ENCODE results near the gene TMEM125.
A peak's percentile ranks its signal among the peaks of the same experiment; 100 is the strongest.

TMEM125 gene

GRCh38 chr1:43265431-43265830 is 4.4 kb upstream of the TMEM125 start:
- H3K4me3 Mint-ChIP-seq: no peak overlapping the region
- ATAC-seq: no peak
- H3K27ac Mint-ChIP-seq: no peak overlapping the region
- H3K9me3 Mint-ChIP-seq: peaks cover 4% of the 10 kb centered on the region
- H3K4me1 Mint-ChIP-seq: peaks cover 11% of the 10 kb centered on the region
- no peaks in the 10 kb centered on the region for H3K36me3 Mint-ChIP-seq
- DNase-seq (ENCODE audit: low spot score in 2 of 2): no peak

- peaks cover 23% of the 10 kb centered on the region for H3K4me1 Mint-ChIP-seq
These were observed 2.9 kb upstream of the TMEM125 start for GRCh38 chr1:43266881-43267280.

GRCh38 chr1:43267291-43267805 is 2.4 kb upstream of the TMEM125 start:
- Mint-ChIP-seq H3K9me3 (peaks cover 4% of the 10 kb centered on the region), H3K4me1 (peaks cover 23% of the 10 kb centered on the region), H3K4me3 (no peak overlapping the region), H3K36me3 (no peaks in the 10 kb centered on the region), H3K27ac (no peak overlapping the region)
- DNase-seq (ENCODE audit: low spot score in 2 of 2) (no peak), ATAC-seq (no peak)

More at GRCh38 chr1:43266881-43267280, 2.9 kb upstream of the TMEM125 start:
- Mint-ChIP-seq H3K9me3 (peaks cover 4% of the 10 kb centered on the region), H3K36me3 (no peaks in the 10 kb centered on the region), H3K4me3 (no peak overlapping the region), H3K27ac (no peak overlapping the region)
- DNase-seq (ENCODE audit: low spot score in 2 of 2) (no peak), ATAC-seq (no peak)

- no peak for DNase-seq (ENCODE audit: low spot score in 2 of 2)
- no peaks in the 10 kb centered on the region for H3K36me3 Mint-ChIP-seq
- H3K9me3 Mint-ChIP-seq: peaks cover 4% of the 10 kb centered on the region
- peaks cover 23% of the 10 kb centered on the region for H3K4me1 Mint-ChIP-seq
- no peak for ATAC-seq
- no peak overlapping the region for H3K27ac Mint-ChIP-seq
- no peak overlapping the region for H3K4me3 Mint-ChIP-seq
These were observed 1.9 kb upstream of the TMEM125 start for GRCh38 chr1:43267818-43268425.

- no peak for DNase-seq (ENCODE audit: low spot score in 2 of 2)
- H3K4me3 Mint-ChIP-seq: peak overlapping the region; percentile 38
- no peak for ATAC-seq
- H3K9me3 Mint-ChIP-seq: peaks cover 6% of the 10 kb centered on the region
- no peak overlapping the region for H3K27ac Mint-ChIP-seq
- H3K36me3 Mint-ChIP-seq: no peaks in the 10 kb centered on the region
- H3K4me1 Mint-ChIP-seq: peaks cover 36% of the 10 kb centered on the region
These were observed 775 bp downstream of the TMEM125 start for GRCh38 chr1:43270421-43271095.

GRCh38 chr1:43271186-43272118 is 1.7 kb downstream of the TMEM125 start:
- Mint-ChIP-seq H3K36me3 (no peaks in the 10 kb centered on the region), H3K4me3 (peak overlapping the region; percentile 38), H3K27ac (peak overlapping the region; percentile 32), H3K4me1 (peaks cover 36% of the 10 kb centered on the region), H3K9me3 (peaks cover 6% of the 10 kb centered on the region)
- ATAC-seq: no peak
- DNase-seq (ENCODE audit: low spot score in 2 of 2): no peak

- H3K4me1 Mint-ChIP-seq: peaks cover 36% of the 10 kb centered on the region
- H3K4me3 Mint-ChIP-seq: no peak overlapping the region
- H3K36me3 Mint-ChIP-seq: no peaks in the 10 kb centered on the region
- H3K27ac Mint-ChIP-seq: no peak overlapping the region
- DNase-seq (ENCODE audit: low spot score in 2 of 2) (no peak), ATAC-seq (no peak)
- H3K9me3 Mint-ChIP-seq: peaks cover 6% of the 10 kb centered on the region
These were observed 2.4 kb downstream of the TMEM125 start for GRCh38 chr1:43272161-43272560.

- DNase-seq (ENCODE audit: low spot score in 2 of 2) (no peak), ATAC-seq (no peak)
- H3K4me1 Mint-ChIP-seq: peaks cover 36% of the 10 kb centered on the region
- peaks cover 6% of the 10 kb centered on the region for H3K9me3 Mint-ChIP-seq
- H3K4me3 Mint-ChIP-seq: no peak overlapping the region
- H3K27ac Mint-ChIP-seq: no peak overlapping the region
- no peaks in the 10 kb centered on the region for H3K36me3 Mint-ChIP-seq
These were observed 3.1 kb downstream of the TMEM125 start for GRCh38 chr1:43272576-43273571.

GRCh38 chr1:43273708-43274107 is 3.9 kb downstream of the TMEM125 start:
- Mint-ChIP-seq H3K36me3 (no peaks in the 10 kb centered on the region), H3K9me3 (peaks cover 6% of the 10 kb centered on the region), H3K4me1 (peaks cover 36% of the 10 kb centered on the region), H3K27ac (no peak overlapping the region), H3K4me3 (no peak overlapping the region)
- no peak for DNase-seq (ENCODE audit: low spot score in 2 of 2)
- no peak for ATAC-seq

GRCh38 chr1:43274125-43274803 is 4.5 kb downstream of the TMEM125 start:
- Mint-ChIP-seq H3K36me3 (no peaks in the 10 kb centered on the region), H3K27ac (peak overlapping the region; percentile 92), H3K9me3 (peaks cover 6% of the 10 kb centered on the region), H3K4me3 (peak overlapping the region; percentile 59), H3K4me1 (peaks cover 36% of the 10 kb centered on the region)
- peak; percentile 66 for ATAC-seq
- peak in 1 of 2 donors; percentile 56 for DNase-seq (ENCODE audit: low spot score in 2 of 2)

- ATAC-seq: no peak
- no peak for DNase-seq (ENCODE audit: low spot score in 2 of 2)
- peaks cover 6% of the 10 kb centered on the region for H3K9me3 Mint-ChIP-seq
- H3K27ac Mint-ChIP-seq: peak overlapping the region; percentile 92
- H3K4me3 Mint-ChIP-seq: peak overlapping the region; percentile 59
- peaks cover 31% of the 10 kb centered on the region for H3K4me1 Mint-ChIP-seq
- H3K36me3 Mint-ChIP-seq: no peaks in the 10 kb centered on the region
These were observed 5.0 kb downstream of the TMEM125 start for GRCh38 chr1:43274804-43275180.

GRCh38 chr1:43275826-43276620 is 6.2 kb downstream of the TMEM125 start:
- Mint-ChIP-seq H3K9me3 (peaks cover 6% of the 10 kb centered on the region), H3K4me1 (peaks cover 19% of the 10 kb centered on the region), H3K36me3 (no peaks in the 10 kb centered on the region), H3K4me3 (no peak overlapping the region), H3K27ac (peak overlapping the region; percentile 92)
- DNase-seq (ENCODE audit: low spot score in 2 of 2): no peak
- no peak for ATAC-seq

GRCh38 chr1:43276673-43277072 is 6.9 kb downstream of the TMEM125 start:
- Mint-ChIP-seq H3K4me3 (no peak overlapping the region), H3K9me3 (peaks cover 6% of the 10 kb centered on the region), H3K4me1 (peaks cover 13% of the 10 kb centered on the region), H3K27ac (no peak overlapping the region), H3K36me3 (no peaks in the 10 kb centered on the region)
- DNase-seq (ENCODE audit: low spot score in 2 of 2) (no peak), ATAC-seq (no peak)

All from stimulated activated effector memory CD8-positive, alpha-beta T cell treated with anti-CD3 and anti-CD28 coated beads, Interleukin-12 subunit alpha, Interleukin-12 subunit beta, amount 100 ng/mL, for 72 hours (primary cell).